ENCODE results near the gene LRRC3B. TPM values are rescaled to one million over a fixed set of nuclear protein-coding genes. Genes with fewer than 3 reads are reported as not detected.

LRRC3B gene
- total and polyA plus RNA-seq, 2 experiments from 2014 or later, result not detected

GRCh38 chr3:26634601-26635000, 12.0 kb downstream of the LRRC3B start:
- H3K79me2 ChIP-seq (ENCODE audit: insufficient read depth), result no peaks in the 10 kb centered on the region
- no peak for DNase-seq
- H3K4me2 ChIP-seq (ENCODE audit: unreplicated experiment), result no peak overlapping the region
- WGBS, 2 experiments (ENCODE audit: low coverage in 1 of 2, low lambda C conversion rate in 2 of 2, missing lambda C conversion rate in 2 of 2), result 32 to 41% methylated on average over 5 of the region's 5 CpGs
- H3K27ac ChIP-seq, result no peak overlapping the region
- H4K20me1 ChIP-seq (ENCODE audit: insufficient read depth), result no peaks in the 10 kb centered on the region
- no peaks in the 10 kb centered on the region for H3K36me3 ChIP-seq (ENCODE audit: low read depth)
- no peak overlapping the region for H3K4me3 ChIP-seq
- H2AFZ ChIP-seq, result no peak overlapping the region
- H3K9me3 ChIP-seq (ENCODE audit: low read depth), result no peaks in the 10 kb centered on the region
- H3K9me2 ChIP-seq (ENCODE audit: insufficient read depth), result no peaks in the 10 kb centered on the region
- H3K4me1 ChIP-seq (ENCODE audit: insufficient read depth), result no peaks in the 10 kb centered on the region
- H3K27me3 ChIP-seq (replicated peaks; ENCODE audit: insufficient read depth), result no peaks in the 10 kb centered on the region
- in situ Hi-C loops (cut with MboI), result no loop called here
- TF ChIP-seq EZH2 (IDR thresholded peaks at IDR 0.05; ENCODE audit: insufficient read depth, poor library complexity, severe bottlenecking), result no peak
- TF ChIP-seq EZH2phosphoT487 (IDR thresholded peaks at IDR 0.05; ENCODE audit: insufficient read depth, low read depth), result no peak
- no peaks in the 10 kb centered on the region for H3F3A ChIP-seq (ENCODE audit: insufficient read depth)
- no peak overlapping the region for H3K9ac ChIP-seq

GRCh38 chr3:26636096-26636727, 13.6 kb downstream of the LRRC3B start:
- 61 to 67% methylated on average over 1 of the region's 1 CpG for whole genome bisulfite sequencing, 2 experiments (ENCODE audit: low coverage in 1 of 2, low lambda C conversion rate in 2 of 2, missing lambda C conversion rate in 2 of 2)
- in situ Hi-C loops (cut with MboI), result no loop called here

GRCh38 chr3:26637698-26638097, 15.1 kb downstream of the LRRC3B start:
- no peaks in the 10 kb centered on the region for H3K79me2 ChIP-seq (ENCODE audit: insufficient read depth)

More at GRCh38 chr3:26636096-26636727, 13.6 kb downstream of the LRRC3B start:
- no peak overlapping the region for H3K27ac ChIP-seq
- no peaks in the 10 kb centered on the region for H3K27me3 ChIP-seq (replicated peaks; ENCODE audit: insufficient read depth)
- no peak for DNase-seq
- H3K4me3 ChIP-seq, result no peak overlapping the region
- no peak overlapping the region for H3K4me2 ChIP-seq (ENCODE audit: unreplicated experiment)
- H3K4me1 ChIP-seq (ENCODE audit: insufficient read depth), result no peaks in the 10 kb centered on the region
- no peak overlapping the region for H2AFZ ChIP-seq
- H3K9me2 ChIP-seq (ENCODE audit: insufficient read depth), result no peaks in the 10 kb centered on the region
- H3K36me3 ChIP-seq (ENCODE audit: low read depth), result no peaks in the 10 kb centered on the region
- H3F3A ChIP-seq (ENCODE audit: insufficient read depth), result no peaks in the 10 kb centered on the region
- H4K20me1 ChIP-seq (ENCODE audit: insufficient read depth), result no peaks in the 10 kb centered on the region
- TF ChIP-seq EZH2 (IDR thresholded peaks at IDR 0.05; ENCODE audit: insufficient read depth, poor library complexity, severe bottlenecking) (no peak), EZH2phosphoT487 (IDR thresholded peaks at IDR 0.05; ENCODE audit: insufficient read depth, low read depth) (no peak)
- H3K9me3 ChIP-seq (ENCODE audit: low read depth), result no peaks in the 10 kb centered on the region
- H3K79me2 ChIP-seq (ENCODE audit: insufficient read depth), result no peaks in the 10 kb centered on the region
- H3K9ac ChIP-seq, result no peak overlapping the region

GRCh38 chr3:26638113-26638512, 15.5 kb downstream of the LRRC3B start:
- 20 to 25% methylated on average over 2 of the region's 2 CpGs for WGBS, 2 experiments (ENCODE audit: low coverage in 1 of 2, low lambda C conversion rate in 2 of 2, missing lambda C conversion rate in 2 of 2)
- no peak for TF ChIP-seq EZH2 (IDR thresholded peaks at IDR 0.05; ENCODE audit: insufficient read depth, poor library complexity, severe bottlenecking)
- TF ChIP-seq EZH2phosphoT487 (IDR thresholded peaks at IDR 0.05; ENCODE audit: insufficient read depth, low read depth), result no peak
- Histone ChIP-seq H3K27me3 (replicated peaks; ENCODE audit: insufficient read depth) (no peaks in the 10 kb centered on the region), H3K9me2 (ENCODE audit: insufficient read depth) (no peaks in the 10 kb centered on the region), H3K4me3 (no peak overlapping the region), H3K9me3 (ENCODE audit: low read depth) (no peaks in the 10 kb centered on the region), H3K9ac (no peak overlapping the region), H2AFZ (no peak overlapping the region), H3K27ac (no peak overlapping the region), H3K36me3 (ENCODE audit: low read depth) (no peaks in the 10 kb centered on the region), H3K79me2 (ENCODE audit: insufficient read depth) (no peaks in the 10 kb centered on the region), H3K4me1 (ENCODE audit: insufficient read depth) (no peaks in the 10 kb centered on the region), H3K4me2 (ENCODE audit: unreplicated experiment) (no peak overlapping the region), H3F3A (ENCODE audit: insufficient read depth) (no peaks in the 10 kb centered on the region), H4K20me1 (ENCODE audit: insufficient read depth) (no peaks in the 10 kb centered on the region)
- no peak for DNase-seq
- in situ Hi-C loops (cut with MboI), result no loop called here

More at GRCh38 chr3:26637698-26638097, 15.1 kb downstream of the LRRC3B start:
- TF ChIP-seq EZH2phosphoT487 (IDR thresholded peaks at IDR 0.05; ENCODE audit: insufficient read depth, low read depth) (no peak), EZH2 (IDR thresholded peaks at IDR 0.05; ENCODE audit: insufficient read depth, poor library complexity, severe bottlenecking) (no peak)
- Histone ChIP-seq H2AFZ (no peak overlapping the region), H3F3A (ENCODE audit: insufficient read depth) (no peaks in the 10 kb centered on the region), H3K9me2 (ENCODE audit: insufficient read depth) (no peaks in the 10 kb centered on the region), H3K4me3 (no peak overlapping the region), H3K4me1 (ENCODE audit: insufficient read depth) (no peaks in the 10 kb centered on the region), H3K9ac (no peak overlapping the region), H3K36me3 (ENCODE audit: low read depth) (no peaks in the 10 kb centered on the region), H3K27me3 (replicated peaks; ENCODE audit: insufficient read depth) (no peaks in the 10 kb centered on the region), H3K27ac (no peak overlapping the region), H3K4me2 (ENCODE audit: unreplicated experiment) (no peak overlapping the region), H3K9me3 (ENCODE audit: low read depth) (no peaks in the 10 kb centered on the region), H4K20me1 (ENCODE audit: insufficient read depth) (no peaks in the 10 kb centered on the region)
- in situ Hi-C loops (cut with MboI), result no loop called here
- DNase-seq, result no peak

- H3K9me3 ChIP-seq (ENCODE audit: low read depth), result no peaks in the 10 kb centered on the region
- in situ Hi-C loops (cut with MboI), result no loop called here
- no peaks in the 10 kb centered on the region for H4K20me1 ChIP-seq (ENCODE audit: insufficient read depth)
- H3K27me3 ChIP-seq (replicated peaks; ENCODE audit: insufficient read depth), result no peaks in the 10 kb centered on the region
- H3K36me3 ChIP-seq (ENCODE audit: low read depth), result no peaks in the 10 kb centered on the region
- H3K9ac ChIP-seq, result no peak overlapping the region
- no peak overlapping the region for H3K4me2 ChIP-seq (ENCODE audit: unreplicated experiment)
- no peak overlapping the region for H3K4me3 ChIP-seq
- no peak for DNase-seq
- no peak overlapping the region for H2AFZ ChIP-seq
- 27 to 39% methylated on average over 2 of the region's 2 CpGs for WGBS, 2 experiments (ENCODE audit: low coverage in 1 of 2, low lambda C conversion rate in 2 of 2, missing lambda C conversion rate in 2 of 2)
- H3K9me2 ChIP-seq (ENCODE audit: insufficient read depth), result no peaks in the 10 kb centered on the region
- TF ChIP-seq EZH2 (IDR thresholded peaks at IDR 0.05; ENCODE audit: insufficient read depth, poor library complexity, severe bottlenecking) (no peak), EZH2phosphoT487 (IDR thresholded peaks at IDR 0.05; ENCODE audit: insufficient read depth, low read depth) (no peak)
- no peaks in the 10 kb centered on the region for H3K4me1 ChIP-seq (ENCODE audit: insufficient read depth)
- H3K79me2 ChIP-seq (ENCODE audit: insufficient read depth), result no peaks in the 10 kb centered on the region
- H3K27ac ChIP-seq, result no peak overlapping the region
- no peaks in the 10 kb centered on the region for H3F3A ChIP-seq (ENCODE audit: insufficient read depth)
Observed at GRCh38 chr3:26639339-26639738, 16.8 kb downstream of the LRRC3B start.
